ENCODE results near the gene ERCC1. TPM values are rescaled to one million over a fixed set of nuclear protein-coding genes. Genes with fewer than 3 reads are reported as not detected.

Gene ERCC1
- total and polyA plus RNA-seq, 2 of the 13 experiments (the other 11 are each of a cell fraction or from before 2014, with no cell fraction given) = 40.0 to 66.4 TPM

DNA sequence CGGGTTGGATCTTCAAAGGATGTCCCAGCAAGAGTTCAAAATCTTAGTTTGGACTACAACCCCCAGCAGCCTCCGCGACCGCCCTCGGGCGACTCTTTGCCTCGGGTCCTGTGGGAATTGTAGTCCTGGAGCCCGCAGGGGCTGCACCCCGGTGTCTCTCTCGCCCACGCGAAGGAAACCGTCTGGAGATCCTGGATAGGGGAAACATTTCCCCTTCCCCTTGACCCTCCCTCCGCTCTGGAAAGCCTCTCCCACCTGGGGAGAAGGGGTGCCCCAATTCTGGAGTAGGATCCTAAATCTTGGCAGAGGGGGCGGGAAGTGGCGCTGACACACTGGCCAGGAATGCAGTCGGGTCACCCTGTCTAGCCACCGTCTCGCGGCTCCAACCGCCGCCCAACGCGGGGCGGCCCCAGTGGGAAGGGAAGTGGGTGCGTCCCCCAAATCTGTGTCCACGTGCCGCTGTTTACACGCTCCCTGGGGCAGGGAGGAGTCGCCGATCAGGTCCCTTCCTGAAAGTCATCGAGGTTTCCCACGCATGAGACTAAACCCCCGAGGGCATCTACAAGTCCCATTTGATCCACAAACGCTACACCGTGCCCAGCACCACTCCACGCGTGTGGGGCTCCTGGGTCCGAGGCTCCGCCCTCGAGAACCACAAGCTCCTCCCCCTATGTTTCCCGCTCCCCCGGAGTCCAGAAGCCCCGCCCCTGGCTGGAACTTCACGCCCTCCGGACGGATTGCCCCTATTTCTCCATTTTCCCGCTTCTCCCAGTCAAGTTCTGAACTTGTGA is 18.1 kb downstream of the ERCC1 start (continued):
- TF ChIP-seq, protein P1, sequence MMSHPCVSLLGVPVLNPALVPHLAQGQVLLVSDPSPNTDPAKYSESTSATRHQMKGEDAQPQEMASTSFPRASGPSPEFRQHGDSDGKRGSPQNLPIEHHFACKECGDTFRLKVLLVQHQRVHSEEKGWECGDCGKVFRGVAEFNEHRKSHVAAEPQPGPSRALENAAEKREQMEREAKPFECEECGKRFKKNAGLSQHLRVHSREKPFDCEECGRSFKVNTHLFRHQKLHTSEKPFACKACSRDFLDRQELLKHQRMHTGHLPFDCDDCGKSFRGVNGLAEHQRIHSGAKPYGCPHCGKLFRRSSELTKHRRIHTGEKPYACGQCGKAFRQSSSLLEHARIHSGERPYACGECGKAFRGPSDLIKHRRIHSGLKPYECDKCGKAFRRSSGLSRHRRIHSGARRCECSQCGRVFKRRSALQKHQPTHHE (CRISPR knock-in tag; IDR thresholded peaks at IDR 0.05; ENCODE audit: borderline replicate concordance) = no peak
- TF ChIP-seq HMG20A (CRISPR knock-in tag; IDR thresholded peaks at IDR 0.05; ENCODE audit: borderline replicate concordance) (no peak; the same call in 1 of the 2 replicates), ZNF253 (CRISPR knock-in tag; IDR thresholded peaks at IDR 0.05; ENCODE audit: borderline replicate concordance) (peak; percentile 26; the same call in 1 of the 2 replicates), RBM39 (IDR thresholded peaks at IDR 0.05; ENCODE audit: low read depth, low read length, poor library complexity, severe bottlenecking) (peak; percentile 4), ZNF343 (CRISPR knock-in tag; IDR thresholded peaks at IDR 0.05) (no peak), DNMT3B (CRISPR knock-in tag; conservative IDR thresholded peaks at IDR 0.05) (no peak), HOXA9 (CRISPR knock-in tag; IDR thresholded peaks at IDR 0.05; ENCODE audit: borderline replicate concordance) (no peak; the same call in 1 of the 2 replicates), SALL1 (CRISPR knock-in tag; IDR thresholded peaks at IDR 0.05) (no peak; the same call in 1 of the 2 replicates), JUNB (CRISPR knock-in tag; IDR thresholded peaks at IDR 0.05; ENCODE audit: borderline replicate concordance) (no peak), HNRNPK (IDR thresholded peaks at IDR 0.05; ENCODE audit: low read depth, low read length, poor library complexity, severe bottlenecking) (no peak), SRF (IDR thresholded peaks at IDR 0.05; ENCODE audit: low read depth, low read length) (no peak), YY1 (IDR thresholded peaks at IDR 0.05; ENCODE audit: insufficient read depth, insufficient replicate concordance, low read depth, low read length) (no peak), IKZF1 (IDR thresholded peaks at IDR 0.05) (no peak)
- TF ChIP-seq, protein P2, sequence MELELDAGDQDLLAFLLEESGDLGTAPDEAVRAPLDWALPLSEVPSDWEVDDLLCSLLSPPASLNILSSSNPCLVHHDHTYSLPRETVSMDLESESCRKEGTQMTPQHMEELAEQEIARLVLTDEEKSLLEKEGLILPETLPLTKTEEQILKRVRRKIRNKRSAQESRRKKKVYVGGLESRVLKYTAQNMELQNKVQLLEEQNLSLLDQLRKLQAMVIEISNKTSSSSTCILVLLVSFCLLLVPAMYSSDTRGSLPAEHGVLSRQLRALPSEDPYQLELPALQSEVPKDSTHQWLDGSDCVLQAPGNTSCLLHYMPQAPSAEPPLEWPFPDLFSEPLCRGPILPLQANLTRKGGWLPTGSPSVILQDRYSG (CRISPR knock-in tag; IDR thresholded peaks at IDR 0.05) = no peak
- TF ChIP-seq, protein P3, sequence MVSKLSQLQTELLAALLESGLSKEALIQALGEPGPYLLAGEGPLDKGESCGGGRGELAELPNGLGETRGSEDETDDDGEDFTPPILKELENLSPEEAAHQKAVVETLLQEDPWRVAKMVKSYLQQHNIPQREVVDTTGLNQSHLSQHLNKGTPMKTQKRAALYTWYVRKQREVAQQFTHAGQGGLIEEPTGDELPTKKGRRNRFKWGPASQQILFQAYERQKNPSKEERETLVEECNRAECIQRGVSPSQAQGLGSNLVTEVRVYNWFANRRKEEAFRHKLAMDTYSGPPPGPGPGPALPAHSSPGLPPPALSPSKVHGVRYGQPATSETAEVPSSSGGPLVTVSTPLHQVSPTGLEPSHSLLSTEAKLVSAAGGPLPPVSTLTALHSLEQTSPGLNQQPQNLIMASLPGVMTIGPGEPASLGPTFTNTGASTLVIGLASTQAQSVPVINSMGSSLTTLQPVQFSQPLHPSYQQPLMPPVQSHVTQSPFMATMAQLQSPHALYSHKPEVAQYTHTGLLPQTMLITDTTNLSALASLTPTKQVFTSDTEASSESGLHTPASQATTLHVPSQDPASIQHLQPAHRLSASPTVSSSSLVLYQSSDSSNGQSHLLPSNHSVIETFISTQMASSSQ (IDR thresholded peaks at IDR 0.05; ENCODE audit: low read depth) = no peak
- TF ChIP-seq, protein P3 (CRISPR knock-in tag; IDR thresholded peaks at IDR 0.05; ENCODE audit: borderline replicate concordance) = no peak
- TF ChIP-seq, protein P4, sequence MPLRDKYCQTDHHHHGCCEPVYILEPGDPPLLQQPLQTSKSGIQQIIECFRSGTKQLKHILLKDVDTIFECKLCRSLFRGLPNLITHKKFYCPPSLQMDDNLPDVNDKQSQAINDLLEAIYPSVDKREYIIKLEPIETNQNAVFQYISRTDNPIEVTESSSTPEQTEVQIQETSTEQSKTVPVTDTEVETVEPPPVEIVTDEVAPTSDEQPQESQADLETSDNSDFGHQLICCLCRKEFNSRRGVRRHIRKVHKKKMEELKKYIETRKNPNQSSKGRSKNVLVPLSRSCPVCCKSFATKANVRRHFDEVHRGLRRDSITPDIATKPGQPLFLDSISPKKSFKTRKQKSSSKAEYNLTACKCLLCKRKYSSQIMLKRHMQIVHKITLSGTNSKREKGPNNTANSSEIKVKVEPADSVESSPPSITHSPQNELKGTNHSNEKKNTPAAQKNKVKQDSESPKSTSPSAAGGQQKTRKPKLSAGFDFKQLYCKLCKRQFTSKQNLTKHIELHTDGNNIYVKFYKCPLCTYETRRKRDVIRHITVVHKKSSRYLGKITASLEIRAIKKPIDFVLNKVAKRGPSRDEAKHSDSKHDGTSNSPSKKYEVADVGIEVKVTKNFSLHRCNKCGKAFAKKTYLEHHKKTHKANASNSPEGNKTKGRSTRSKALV (CRISPR knock-in tag; IDR thresholded peaks at IDR 0.05) = no peak
